ENCODE results near the gene BEX4.

Gene BEX4

DNA sequence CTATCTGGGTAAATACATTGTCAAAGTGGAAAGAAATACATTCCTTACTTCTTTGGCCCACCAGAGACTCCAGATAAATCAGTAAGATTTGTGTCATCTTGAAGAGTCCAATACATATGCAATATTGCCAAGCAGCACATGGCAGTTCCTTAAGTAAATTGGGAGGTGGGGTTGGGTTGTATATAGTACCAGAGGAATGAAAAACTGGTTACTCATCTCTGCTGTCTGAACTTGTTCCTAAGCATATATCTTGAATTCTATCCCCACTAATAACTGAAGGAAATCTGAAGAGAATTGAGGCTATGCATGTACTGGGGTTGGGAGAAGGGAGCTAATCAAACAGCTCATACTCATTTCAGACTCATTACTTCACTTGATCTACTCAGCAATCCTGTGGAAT lies 25.2 kb downstream of the BEX4 start:
- FAIRE-seq: no peak

DNA sequence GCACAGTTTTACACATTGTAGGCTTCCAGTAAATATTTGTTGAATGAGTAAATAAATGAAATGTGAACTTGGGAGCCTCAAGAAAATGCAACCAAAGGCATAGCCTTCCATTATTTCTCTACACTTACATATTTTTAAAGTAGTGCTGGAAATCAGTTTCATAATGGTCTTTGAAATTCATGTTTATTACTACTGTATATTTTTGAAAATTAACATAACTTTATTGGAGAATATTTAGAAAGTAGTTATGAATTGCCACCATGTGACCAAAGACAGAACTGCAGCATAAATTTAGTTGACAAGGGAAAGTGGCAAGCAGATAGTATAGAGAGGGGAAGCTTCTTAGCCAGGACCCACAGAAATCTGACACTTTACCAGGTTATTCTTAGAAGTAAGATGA lies 33.6 kb downstream of the BEX4 start:
- FAIRE-seq: no peak

DNA sequence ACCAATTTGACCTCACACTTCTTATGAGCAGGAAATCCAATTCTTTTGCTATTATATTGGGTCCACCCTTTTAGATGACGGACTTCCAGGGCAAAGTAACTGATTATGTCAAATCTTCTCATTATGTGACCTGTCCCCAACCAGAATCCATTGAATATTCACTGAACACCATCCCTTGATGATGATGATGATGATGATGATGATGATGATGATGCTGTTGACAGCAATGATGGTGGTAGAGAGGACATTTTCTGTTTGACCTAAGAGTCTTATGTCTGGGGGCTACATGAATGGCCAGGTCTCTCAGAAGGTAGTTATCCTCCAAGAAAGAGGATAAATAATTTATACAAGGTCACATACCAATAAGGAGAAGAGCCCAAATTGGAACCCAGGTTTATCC lies 34.9 kb downstream of the BEX4 start:
- FAIRE-seq: no peak

DNA sequence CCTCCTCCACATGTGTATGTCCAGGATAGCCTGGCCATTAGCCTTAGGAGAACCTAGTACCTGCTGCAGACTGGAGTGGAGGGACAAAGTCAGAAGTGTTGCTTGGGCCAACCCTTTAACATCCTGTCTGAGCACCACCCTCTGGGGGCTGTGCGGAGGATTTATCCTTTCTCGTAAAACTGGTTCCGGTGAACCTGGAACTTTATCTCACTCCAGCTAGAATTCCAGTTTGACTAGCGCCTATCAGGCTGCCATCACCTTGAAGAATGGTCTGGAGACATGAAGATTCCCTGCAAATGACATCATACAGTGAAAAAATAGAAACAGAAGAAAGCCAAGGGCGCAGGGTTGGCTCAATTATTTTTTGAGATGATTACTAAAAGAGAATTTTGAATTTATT lies 36.1 kb downstream of the BEX4 start:
- FAIRE-seq: no peak

DNA sequence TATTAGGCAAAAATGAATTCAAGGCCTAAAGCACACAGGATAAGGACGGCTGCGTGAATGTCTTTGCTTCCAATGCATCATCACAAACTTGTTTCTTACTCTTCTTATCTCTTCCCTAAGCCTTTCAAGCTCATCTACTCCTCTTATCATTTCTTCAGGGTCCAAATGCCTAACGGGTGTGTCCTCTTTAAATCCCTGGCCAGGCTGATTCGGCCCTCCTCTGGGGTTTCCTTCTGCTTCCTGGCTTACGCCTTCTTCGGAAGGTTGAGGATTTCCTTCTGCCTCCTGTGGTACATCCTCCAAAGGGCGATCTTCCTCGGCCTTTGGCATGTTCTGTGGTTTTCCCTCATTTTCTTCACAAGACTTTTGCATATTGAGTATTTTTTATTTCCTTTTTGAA lies 38.7 kb downstream of the BEX4 start:
- no peak for FAIRE-seq

DNA sequence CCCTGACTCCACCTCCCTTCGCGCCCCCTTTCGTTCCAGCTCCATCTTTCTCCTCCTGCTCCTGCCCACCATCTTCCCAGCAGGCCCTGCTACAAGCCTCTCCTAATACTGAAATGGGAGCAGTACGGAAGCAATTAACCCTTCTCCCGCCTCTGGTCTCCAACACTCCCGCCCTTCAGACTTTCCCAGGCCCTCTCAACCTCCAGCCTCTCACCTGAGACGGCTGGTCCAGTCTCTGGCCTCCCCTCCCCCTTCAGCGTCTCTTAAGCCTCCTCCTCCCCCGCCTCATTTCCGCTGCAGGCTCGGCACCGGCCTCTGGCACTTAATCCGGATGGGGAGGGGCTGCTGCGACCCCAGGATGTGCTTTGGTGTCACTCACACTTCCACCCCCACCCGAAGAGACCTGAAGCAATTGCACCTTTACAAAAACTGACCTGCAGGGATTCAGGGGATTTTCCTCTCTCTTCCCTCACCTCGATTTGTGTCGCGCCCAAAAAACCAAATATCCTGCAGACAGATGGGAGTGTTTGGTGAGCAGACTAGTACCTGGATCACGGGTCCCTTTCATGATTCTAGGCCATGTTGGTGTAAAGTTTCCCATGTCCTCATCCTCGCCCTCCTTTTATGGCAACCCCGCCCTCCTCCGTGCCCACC lies 39.4 kb downstream of the BEX4 start:
- FAIRE-seq: no peak

DNA sequence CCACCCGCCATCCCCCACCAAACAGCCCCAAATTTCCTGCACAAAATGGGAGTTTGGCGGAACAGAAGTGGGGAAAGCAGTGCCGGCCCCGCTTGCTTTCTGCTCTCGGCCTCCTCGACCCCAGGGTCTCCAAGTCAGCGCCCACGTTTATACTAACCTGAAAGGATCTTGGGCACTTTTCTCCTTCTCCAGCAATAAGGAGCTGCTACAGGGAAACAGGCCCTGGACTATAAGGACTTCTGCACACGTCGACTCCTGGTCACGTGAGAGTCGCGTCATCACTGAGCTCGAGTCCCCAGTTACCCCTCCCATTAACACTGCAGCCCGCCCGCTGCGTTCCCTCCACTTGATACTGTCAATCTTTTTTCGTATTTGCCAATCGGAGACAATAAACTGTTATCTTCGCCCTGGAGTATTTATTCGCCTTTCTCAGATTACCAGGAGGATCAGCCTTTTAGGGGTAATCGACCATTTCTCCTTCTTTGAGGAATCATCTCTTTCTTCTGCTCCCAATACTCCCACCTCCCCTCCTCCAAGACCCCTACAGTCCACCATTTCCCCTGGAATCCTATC lies 40.1 kb downstream of the BEX4 start, which contains the start of gene TCEAL8:
Gene TCEAL8 (minus strand): TSS at position 235 of the 573 bp plus-strand sequence. CDS start 1,176 bp downstream, outside the sequence.
- no peak for FAIRE-seq

DNA sequence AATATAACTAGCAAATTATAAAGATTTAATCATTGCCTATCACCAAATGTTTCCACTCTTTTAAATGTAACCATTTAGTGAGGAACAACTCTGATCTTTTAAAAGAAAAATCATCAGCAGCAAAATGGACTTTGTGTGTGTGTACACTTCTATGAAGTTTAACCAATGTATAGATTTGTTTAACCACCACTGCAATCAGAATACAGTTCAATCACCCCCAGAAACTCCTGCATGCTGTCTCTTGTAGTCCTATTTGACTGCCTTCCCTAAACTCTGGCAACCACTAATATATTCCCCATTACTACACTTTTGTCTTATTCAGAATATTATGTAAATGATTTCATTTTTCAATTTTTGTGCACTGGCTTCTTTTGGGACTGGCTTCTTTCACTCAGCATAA lies 41.7 kb downstream of the BEX4 start:
- no peak for FAIRE-seq

DNA sequence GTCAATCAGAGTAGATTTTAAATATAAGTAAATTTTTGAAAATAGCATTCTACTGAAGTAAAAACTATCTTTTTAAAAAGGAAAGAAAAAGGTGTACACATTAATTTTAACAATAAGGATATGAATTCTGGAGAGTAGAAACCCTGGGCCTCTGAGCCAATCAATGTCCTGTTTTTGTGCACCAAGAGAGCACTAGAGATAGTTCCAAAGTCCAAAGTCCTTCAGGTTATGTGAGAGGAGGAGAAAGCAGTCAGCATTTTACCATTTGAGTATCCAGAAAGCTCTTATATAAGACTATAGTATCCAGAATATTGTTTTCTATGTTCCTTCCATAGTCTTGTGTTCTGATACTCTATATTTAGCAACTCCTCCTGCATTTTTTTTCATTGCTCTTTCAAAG lies 43.4 kb downstream of the BEX4 start:
- no peak for FAIRE-seq
